HEK293 (cell line): Measurements from ENCODE around the gene FANCC.

Experiments
- CTCF ChIA-PET: fragments of 350-600 bp; formaldehyde crosslinking; extraction: SDS; loops from one replicate; lab custom pipeline; 2021; ENCODE audit warnings: antibody characterized with exemption; lab: Yijun Ruan, JAX
- POLR2A ChIA-PET: fragments of 300-600 bp; formaldehyde crosslinking; extraction: SDS; loops from one replicate; lab custom pipeline; 2020; ENCODE audit warnings: antibody characterized with exemption, inconsistent platforms; lab: Yijun Ruan, JAX
- H3K27ac ChIP-seq: fragments of 200-500 bp; sonication (Bioruptor generic); 2 replicates; pipeline ENCODE4 v1.5.1; 2014; ENCODE audit warnings: low read depth, low read length, control low read depth, inconsistent platforms; ENCODE audit errors: extremely low read depth
- H3K36me3 ChIP-seq, 2 experiments: fragments of 200-500 bp in 1 of 2; sonication (Bioruptor generic) in 1 of 2; 1 replicate in 1 of 2; 2 replicates in 1 of 2; pipeline ENCODE4 v1.5.1; 2014 to 2017; ENCODE audit warnings: inconsistent platforms in 2 of 2, low read length in 2 of 2; ENCODE audit not compliant: control insufficient read depth in 2 of 2, insufficient read depth in 1 of 2
- H3K4me1 ChIP-seq: fragments of 200-500 bp; sonication (Bioruptor generic); 2 replicates; pipeline ENCODE4 v1.5.1; 2014; ENCODE audit warnings: mild to moderate bottlenecking, low read length, inconsistent platforms; ENCODE audit not compliant: control insufficient read depth, insufficient read depth
- H3K4me3 ChIP-seq: 2 replicates; pipeline ENCODE4 v1.5.1; 2011; ENCODE audit warnings: low read depth, mild to moderate bottlenecking, control low read depth, low read length, moderate library complexity
- H3K9me3 ChIP-seq: fragments of 200-500 bp; sonication (Bioruptor generic); 2 replicates; pipeline ENCODE4 v1.5.1; 2014; ENCODE audit warnings: low read depth, low read length, inconsistent platforms; ENCODE audit not compliant: control insufficient read depth, insufficient read depth
- GLIS1 ChIP-seq: fragments of 450-650 bp; formaldehyde crosslinking; IDR thresholded peaks from 2 replicates; pipeline ENCODE4 v1.5.1; 2016; ENCODE audit warnings: missing biosample characterization, missing genetic modification characterization
- KLF7 ChIP-seq: fragments of 450-650 bp; formaldehyde crosslinking; IDR thresholded peaks from 2 replicates; pipeline ENCODE4 v1.5.1; 2016; ENCODE audit warnings: missing biosample characterization, missing genetic modification characterization, borderline replicate concordance
- RBAK ChIP-seq: fragments of 450-650 bp; formaldehyde crosslinking; IDR thresholded peaks from 2 replicates; pipeline ENCODE4 v1.5.1; 2016; ENCODE audit warnings: missing biosample characterization, missing genetic modification characterization
- SP7 ChIP-seq: fragments of 450-650 bp; formaldehyde crosslinking; IDR thresholded peaks from 2 replicates; pipeline ENCODE4 v1.5.1; 2016; ENCODE audit warnings: missing biosample characterization, missing genetic modification characterization
- ZBTB17 ChIP-seq: fragments of 450-650 bp; formaldehyde crosslinking; IDR thresholded peaks from 2 replicates; pipeline ENCODE4 v1.5.1; 2016; ENCODE audit warnings: missing biosample characterization, missing genetic modification characterization
- ZBTB21 ChIP-seq: fragments of 450-650 bp; formaldehyde crosslinking; IDR thresholded peaks from 2 replicates; pipeline ENCODE4 v1.5.1; 2017; ENCODE audit warnings: missing biosample characterization, missing genetic modification characterization
- ZFP3 ChIP-seq: fragments of 450-650 bp; formaldehyde crosslinking; IDR thresholded peaks from 2 replicates; pipeline ENCODE4 v1.5.1; 2016; ENCODE audit warnings: low read depth, missing biosample characterization, missing genetic modification characterization
- ZIC2 ChIP-seq: fragments of 450-650 bp; formaldehyde crosslinking; IDR thresholded peaks from 2 replicates; pipeline ENCODE4 v1.5.1; 2016; ENCODE audit warnings: missing biosample characterization, missing genetic modification characterization
- ZNF10 ChIP-seq: fragments of 450-650 bp; formaldehyde crosslinking; IDR thresholded peaks from 2 replicates; pipeline ENCODE4 v1.5.1; 2017; ENCODE audit warnings: missing biosample characterization, missing genetic modification characterization
- ZNF138 ChIP-seq: fragments of 450-650 bp; formaldehyde crosslinking; IDR thresholded peaks from 2 replicates; pipeline ENCODE4 v1.5.1; 2016; ENCODE audit warnings: missing biosample characterization, missing genetic modification characterization, borderline replicate concordance
- ZNF175 ChIP-seq: fragments of 450-650 bp; formaldehyde crosslinking; IDR thresholded peaks from 2 replicates; pipeline ENCODE4 v1.5.1; 2016; ENCODE audit warnings: missing biosample characterization, missing genetic modification characterization
- ZNF335 ChIP-seq: fragments of 450-650 bp; formaldehyde crosslinking; conservative IDR thresholded peaks from 2 replicates; pipeline ENCODE4 v1.5.1; 2016; ENCODE audit warnings: missing biosample characterization, missing genetic modification characterization
- ZNF350 ChIP-seq: fragments of 450-650 bp; formaldehyde crosslinking; IDR thresholded peaks from 2 replicates; pipeline ENCODE4 v1.5.0; 2017; ENCODE audit warnings: missing biosample characterization, mild to moderate bottlenecking, missing genetic modification characterization
- ZNF366 ChIP-seq: fragments of 450-650 bp; formaldehyde crosslinking; conservative IDR thresholded peaks from 2 replicates; pipeline ENCODE4 v1.5.1; 2016; ENCODE audit warnings: missing biosample characterization, missing genetic modification characterization
- ZNF391 ChIP-seq: fragments of 450-650 bp; formaldehyde crosslinking; IDR thresholded peaks from 2 replicates; pipeline ENCODE4 v1.5.1; 2016; ENCODE audit warnings: low read depth, missing biosample characterization, missing genetic modification characterization, borderline replicate concordance
- ZNF423 ChIP-seq: fragments of 450-650 bp; formaldehyde crosslinking; IDR thresholded peaks from 2 replicates; pipeline ENCODE4 v1.5.1; 2016; ENCODE audit warnings: missing biosample characterization, missing genetic modification characterization
- ZNF501 ChIP-seq: fragments of 450-650 bp; formaldehyde crosslinking; IDR thresholded peaks from 2 replicates; pipeline ENCODE4 v1.5.1; 2016; ENCODE audit warnings: missing biosample characterization, missing genetic modification characterization
- ZNF561 ChIP-seq: fragments of 450-650 bp; IDR thresholded peaks from 2 replicates; pipeline ENCODE4 v1.5.1; 2018; ENCODE audit warnings: missing biosample characterization, missing genetic modification characterization, borderline replicate concordance
- ZNF600 ChIP-seq: fragments of 450-650 bp; formaldehyde crosslinking; IDR thresholded peaks from 2 replicates; pipeline ENCODE4 v1.5.1; 2016; ENCODE audit warnings: missing biosample characterization, missing genetic modification characterization
- ZNF654 ChIP-seq: fragments of 450-650 bp; formaldehyde crosslinking; IDR thresholded peaks from 2 replicates; pipeline ENCODE4 v1.5.1; 2016; ENCODE audit warnings: low read depth, missing biosample characterization, missing genetic modification characterization
- ZNF747 ChIP-seq: fragments of 450-650 bp; formaldehyde crosslinking; IDR thresholded peaks from 2 replicates; pipeline ENCODE4 v1.5.1; 2016; ENCODE audit warnings: missing biosample characterization, missing genetic modification characterization
- ZNF837 ChIP-seq: fragments of 450-650 bp; formaldehyde crosslinking; IDR thresholded peaks from 2 replicates; pipeline ENCODE4 v1.5.1; 2016; ENCODE audit warnings: missing biosample characterization, missing genetic modification characterization
- TF ChIP-seq, protein P1 (sequence below): fragments of 450-650 bp; formaldehyde crosslinking; IDR thresholded peaks from 2 replicates; pipeline ENCODE4 v1.5.1; 2016; ENCODE audit warnings: missing biosample characterization, missing genetic modification characterization
- TF ChIP-seq, protein P2 (sequence below): fragments of 450-650 bp; formaldehyde crosslinking; IDR thresholded peaks from 2 replicates; pipeline ENCODE4 v1.5.1; 2017; ENCODE audit warnings: missing biosample characterization, missing genetic modification characterization
- TF ChIP-seq, protein P3 (sequence below): fragments of 450-650 bp; formaldehyde crosslinking; IDR thresholded peaks from 2 replicates; pipeline ENCODE4 v1.5.1; 2017; ENCODE audit warnings: missing biosample characterization, missing genetic modification characterization
- TF ChIP-seq, protein P4 (sequence below): fragments of 450-650 bp; formaldehyde crosslinking; IDR thresholded peaks from 2 replicates; pipeline ENCODE4 v1.5.1; 2016; ENCODE audit warnings: missing biosample characterization, missing genetic modification characterization

FANCC gene

DNA sequence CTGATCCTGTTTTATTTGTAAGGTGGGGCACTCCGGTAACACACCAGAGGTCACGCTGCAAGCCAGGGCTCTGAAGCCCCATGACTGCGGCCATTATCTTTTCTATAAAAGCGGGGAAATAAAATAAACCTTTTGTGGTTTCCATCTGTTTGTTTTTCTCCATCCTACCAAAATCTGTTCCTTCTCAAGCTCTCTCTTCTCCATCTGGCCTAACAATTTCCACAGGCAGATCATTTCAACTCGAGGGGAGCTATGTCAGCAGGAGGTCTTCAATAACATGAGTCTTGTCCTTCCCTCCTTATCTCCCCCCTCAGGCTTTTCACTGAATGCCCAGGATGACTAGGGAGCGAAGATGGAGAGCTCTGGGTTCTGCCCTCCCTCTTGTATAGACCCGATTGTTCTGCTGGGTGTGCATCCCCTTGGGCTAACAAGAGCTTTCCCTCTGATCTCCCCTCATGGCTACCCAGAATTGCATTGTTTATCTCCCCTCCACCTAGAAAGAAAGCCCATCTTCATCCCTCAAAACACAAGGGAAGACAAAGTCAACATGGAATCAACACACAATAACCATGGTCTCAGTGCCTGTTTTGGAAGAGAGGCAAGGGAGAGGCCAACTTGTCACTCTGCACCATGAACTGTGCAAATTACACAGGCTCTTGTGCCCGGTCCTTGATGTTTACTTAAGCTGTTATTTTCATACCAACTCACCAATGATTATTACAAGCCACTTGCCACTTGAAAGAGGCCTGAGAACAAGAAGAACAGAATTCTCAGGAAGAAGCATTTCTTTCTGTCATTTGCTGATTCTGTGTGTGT lies 187.8 kb downstream of the FANCC start:
- Histone ChIP-seq H3K4me3 (no peak overlapping the region), H3K9me3 (no peaks in the 10 kb centered on the region)
- TF ChIP-seq ZNF175 (tag by site-specific recombination) (no peak), ZNF600 (tag by site-specific recombination) (peak; percentile 53; the same call in 1 of the 2 replicates), ZNF423 (tag by site-specific recombination) (no peak), ZBTB21 (tag by site-specific recombination) (no peak), ZNF335 (tag by site-specific recombination) (0 out of 2 replicates have a peak, but pooled peaks have one; percentile 23), ZBTB17 (tag by site-specific recombination) (peak; percentile 67), ZNF391 (tag by site-specific recombination) (no peak), ZIC2 (tag by site-specific recombination) (0 out of 2 replicates have a peak, but pooled peaks have one; percentile 20), ZNF561 (tag by site-specific recombination) (no peak), GLIS1 (tag by site-specific recombination) (peak; percentile 25; the same call in 1 of the 2 replicates), ZNF350 (tag by site-specific recombination) (no peak), ZNF654 (tag by site-specific recombination) (no peak), SP7 (tag by site-specific recombination) (peak; percentile 55), ZNF10 (tag by site-specific recombination) (no peak), ZFP3 (tag by site-specific recombination) (peak; percentile 66; the same call in 1 of the 2 replicates), ZNF747 (tag by site-specific recombination) (no peak)
- TF ChIP-seq, protein P1, sequence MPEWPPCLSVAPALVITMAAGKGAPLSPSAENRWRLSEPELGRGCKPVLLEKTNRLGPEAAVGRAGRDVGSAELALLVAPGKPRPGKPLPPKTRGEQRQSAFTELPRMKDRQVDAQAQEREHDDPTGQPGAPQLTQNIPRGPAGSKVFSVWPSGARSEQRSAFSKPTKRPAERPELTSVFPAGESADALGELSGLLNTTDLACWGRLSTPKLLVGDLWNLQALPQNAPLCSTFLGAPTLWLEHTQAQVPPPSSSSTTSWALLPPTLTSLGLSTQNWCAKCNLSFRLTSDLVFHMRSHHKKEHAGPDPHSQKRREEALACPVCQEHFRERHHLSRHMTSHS (tag by site-specific recombination): no peak
- TF ChIP-seq, protein P2, sequence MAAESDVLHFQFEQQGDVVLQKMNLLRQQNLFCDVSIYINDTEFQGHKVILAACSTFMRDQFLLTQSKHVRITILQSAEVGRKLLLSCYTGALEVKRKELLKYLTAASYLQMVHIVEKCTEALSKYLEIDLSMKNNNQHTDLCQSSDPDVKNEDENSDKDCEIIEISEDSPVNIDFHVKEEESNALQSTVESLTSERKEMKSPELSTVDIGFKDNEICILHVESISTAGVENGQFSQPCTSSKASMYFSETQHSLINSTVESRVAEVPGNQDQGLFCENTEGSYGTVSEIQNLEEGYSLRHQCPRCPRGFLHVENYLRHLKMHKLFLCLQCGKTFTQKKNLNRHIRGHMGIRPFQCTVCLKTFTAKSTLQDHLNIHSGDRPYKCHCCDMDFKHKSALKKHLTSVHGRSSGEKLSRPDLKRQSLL (tag by site-specific recombination): no peak
- TF ChIP-seq, protein P3, sequence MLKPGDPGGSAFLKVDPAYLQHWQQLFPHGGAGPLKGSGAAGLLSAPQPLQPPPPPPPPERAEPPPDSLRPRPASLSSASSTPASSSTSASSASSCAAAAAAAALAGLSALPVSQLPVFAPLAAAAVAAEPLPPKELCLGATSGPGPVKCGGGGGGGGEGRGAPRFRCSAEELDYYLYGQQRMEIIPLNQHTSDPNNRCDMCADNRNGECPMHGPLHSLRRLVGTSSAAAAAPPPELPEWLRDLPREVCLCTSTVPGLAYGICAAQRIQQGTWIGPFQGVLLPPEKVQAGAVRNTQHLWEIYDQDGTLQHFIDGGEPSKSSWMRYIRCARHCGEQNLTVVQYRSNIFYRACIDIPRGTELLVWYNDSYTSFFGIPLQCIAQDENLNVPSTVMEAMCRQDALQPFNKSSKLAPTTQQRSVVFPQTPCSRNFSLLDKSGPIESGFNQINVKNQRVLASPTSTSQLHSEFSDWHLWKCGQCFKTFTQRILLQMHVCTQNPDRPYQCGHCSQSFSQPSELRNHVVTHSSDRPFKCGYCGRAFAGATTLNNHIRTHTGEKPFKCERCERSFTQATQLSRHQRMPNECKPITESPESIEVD: no peak
- TF ChIP-seq, all 188 proteins: peak for 7
- POLR2A ChIA-PET: interaction anchor here (0.6 to 0.7 kb wide), 2 partner anchors 102 to 114 kb away, joined by 3 read pairs; no protein-coding TSS in a partner anchor
- Histone ChIP-seq H3K4me1 (peaks cover 13% of the 10 kb centered on the region; the same call in 1 of the 2 replicates), H3K27ac (no peak overlapping the region), H3K36me3 (no peaks in the 10 kb centered on the region)
- CTCF ChIA-PET: interaction anchor here (0.6 to 8.0 kb wide), 24 partner anchors 11 to 461 kb away, joined by 3 to 133 read pairs (median 5); no protein-coding TSS in a partner anchor

DNA sequence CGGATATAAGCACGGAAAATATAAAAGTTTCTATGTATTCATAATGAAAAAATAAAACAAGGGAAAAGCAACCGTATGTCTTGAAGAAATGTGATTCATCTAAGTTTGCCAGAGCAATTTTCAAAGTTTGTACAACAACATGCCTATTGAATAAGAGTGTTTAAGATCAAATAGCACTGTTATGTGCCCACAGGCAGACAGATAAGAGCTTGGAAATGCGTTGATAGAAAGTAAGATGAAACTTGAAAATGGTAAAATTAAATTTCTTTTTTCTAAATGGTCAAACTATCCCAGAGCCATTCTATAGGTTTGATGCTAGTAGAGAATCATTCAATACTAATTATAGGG lies 189.4 kb downstream of the FANCC start:
- H3K9me3 ChIP-seq: no peaks in the 10 kb centered on the region
- no peak overlapping the region for H3K27ac ChIP-seq
- peaks cover 11% of the 10 kb centered on the region; the same call in 1 of the 2 replicates for H3K4me1 ChIP-seq
- ChIA-PET CTCF (interaction anchor here (0.5 to 8.0 kb wide), 83 partner anchors 9 to 1178 kb away, joined by 3 to 133 read pairs (median 4); no protein-coding TSS in a partner anchor), POLR2A (no interaction called here)
- H3K4me3 ChIP-seq: no peak overlapping the region
- H3K36me3 ChIP-seq: peaks cover 0 to 3% of the 10 kb centered on the region in 2 experiments; a peak in 1 of 3 replicates
- TF ChIP-seq, protein P4, sequence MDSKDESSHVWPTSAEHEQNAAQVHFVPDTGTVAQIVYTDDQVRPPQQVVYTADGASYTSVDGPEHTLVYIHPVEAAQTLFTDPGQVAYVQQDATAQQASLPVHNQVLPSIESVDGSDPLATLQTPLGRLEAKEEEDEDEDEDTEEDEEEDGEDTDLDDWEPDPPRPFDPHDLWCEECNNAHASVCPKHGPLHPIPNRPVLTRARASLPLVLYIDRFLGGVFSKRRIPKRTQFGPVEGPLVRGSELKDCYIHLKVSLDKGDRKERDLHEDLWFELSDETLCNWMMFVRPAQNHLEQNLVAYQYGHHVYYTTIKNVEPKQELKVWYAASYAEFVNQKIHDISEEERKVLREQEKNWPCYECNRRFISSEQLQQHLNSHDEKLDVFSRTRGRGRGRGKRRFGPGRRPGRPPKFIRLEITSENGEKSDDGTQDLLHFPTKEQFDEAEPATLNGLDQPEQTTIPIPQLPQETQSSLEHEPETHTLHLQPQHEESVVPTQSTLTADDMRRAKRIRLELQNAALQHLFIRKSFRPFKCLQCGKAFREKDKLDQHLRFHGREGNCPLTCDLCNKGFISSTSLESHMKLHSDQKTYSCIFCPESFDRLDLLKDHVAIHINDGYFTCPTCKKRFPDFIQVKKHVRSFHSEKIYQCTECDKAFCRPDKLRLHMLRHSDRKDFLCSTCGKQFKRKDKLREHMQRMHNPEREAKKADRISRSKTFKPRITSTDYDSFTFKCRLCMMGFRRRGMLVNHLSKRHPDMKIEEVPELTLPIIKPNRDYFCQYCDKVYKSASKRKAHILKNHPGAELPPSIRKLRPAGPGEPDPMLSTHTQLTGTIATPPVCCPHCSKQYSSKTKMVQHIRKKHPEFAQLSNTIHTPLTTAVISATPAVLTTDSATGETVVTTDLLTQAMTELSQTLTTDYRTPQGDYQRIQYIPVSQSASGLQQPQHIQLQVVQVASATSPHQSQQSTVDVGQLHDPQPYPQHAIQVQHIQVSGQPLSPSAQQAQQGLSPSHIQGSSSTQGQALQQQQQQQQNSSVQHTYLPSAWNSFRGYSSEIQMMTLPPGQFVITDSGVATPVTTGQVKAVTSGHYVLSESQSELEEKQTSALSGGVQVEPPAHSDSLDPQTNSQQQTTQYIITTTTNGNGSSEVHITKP: no peak
- no peak for TF ChIP-seq ZNF366
- no peak for TF ChIP-seq KLF7 (tag by site-specific recombination)
- TF ChIP-seq ZNF837 (tag by site-specific recombination): no peak
- TF ChIP-seq ZNF501 (tag by site-specific recombination): no peak
- no peak for TF ChIP-seq ZNF138 (tag by site-specific recombination)
- TF ChIP-seq SP7 (tag by site-specific recombination): no peak
- no peak for TF ChIP-seq RBAK (tag by site-specific recombination)
